CD1c-positive myeloid dendritic cell (primary cell): ENCODE measurements around the gene CDC42.

Experiments used
- DNase-seq: peaks from one replicate; pipeline ENCODE4 v3.0.0-alpha.2; 2016; ENCODE audit errors: extremely low spot score

Gene CDC42

GRCh38 chr1:22128392-22128791 is 75.9 kb downstream of the CDC42 start:
- DNase-seq, result no peak

- no peak for DNase-seq
These were observed 77.1 kb downstream of the CDC42 start for GRCh38 chr1:22129501-22130117.

DNA sequence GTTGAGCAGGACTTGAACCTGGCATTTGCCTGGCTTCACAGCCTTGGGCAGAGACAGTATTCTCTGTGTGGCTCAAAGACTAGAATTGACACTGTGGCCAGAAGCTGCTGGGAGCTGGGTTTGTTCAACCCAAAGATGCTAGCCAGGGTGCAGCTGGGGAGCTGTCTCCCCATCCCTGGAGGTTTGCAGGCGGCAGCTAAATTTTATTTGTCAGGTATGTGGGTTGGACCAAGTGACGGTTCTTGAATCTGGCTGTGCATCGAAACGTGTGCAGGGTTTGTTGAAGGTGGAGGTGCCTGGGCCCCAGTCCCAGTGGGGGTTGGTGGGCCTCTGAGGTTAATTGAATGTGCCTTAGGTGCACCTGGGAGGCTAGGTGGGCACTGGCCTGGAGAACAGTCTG is 78.6 kb downstream of the CDC42 start:
- DNase-seq, result no peak

DNA sequence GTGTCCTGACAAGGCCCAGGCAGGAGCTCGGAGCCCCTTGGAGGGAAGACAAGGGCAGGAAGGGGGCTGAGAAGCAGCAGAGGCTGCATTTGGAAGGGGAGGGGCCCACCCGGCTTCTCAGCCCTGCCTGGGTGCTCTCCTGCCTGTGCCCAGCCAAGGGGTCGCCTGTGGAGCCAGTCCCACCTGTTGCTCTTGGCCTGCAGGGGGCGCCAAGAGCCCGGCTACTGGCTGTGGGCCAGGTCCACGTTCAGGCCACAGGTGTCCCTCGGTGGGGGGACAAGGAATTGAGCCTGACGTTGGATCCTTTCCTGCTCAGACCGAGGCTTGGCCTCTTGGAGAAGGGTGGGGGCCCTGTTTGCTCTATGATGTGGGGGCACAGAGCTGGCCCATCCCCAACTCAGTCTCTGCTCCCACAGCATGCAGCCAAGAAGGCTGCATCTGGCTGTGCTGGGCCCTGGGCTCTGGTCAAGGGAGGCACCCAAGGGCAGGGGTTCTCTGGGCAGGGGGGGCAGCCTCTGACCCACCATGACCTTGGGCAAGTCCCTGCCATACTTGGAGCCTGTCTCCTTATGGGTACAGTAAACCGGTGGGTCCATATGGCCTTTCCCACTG is 79.5 kb downstream of the CDC42 start:
- peak; percentile 29 for DNase-seq

- no peak for DNase-seq
These were observed 80.2 kb downstream of the CDC42 start for GRCh38 chr1:22132517-22133235.

DNA sequence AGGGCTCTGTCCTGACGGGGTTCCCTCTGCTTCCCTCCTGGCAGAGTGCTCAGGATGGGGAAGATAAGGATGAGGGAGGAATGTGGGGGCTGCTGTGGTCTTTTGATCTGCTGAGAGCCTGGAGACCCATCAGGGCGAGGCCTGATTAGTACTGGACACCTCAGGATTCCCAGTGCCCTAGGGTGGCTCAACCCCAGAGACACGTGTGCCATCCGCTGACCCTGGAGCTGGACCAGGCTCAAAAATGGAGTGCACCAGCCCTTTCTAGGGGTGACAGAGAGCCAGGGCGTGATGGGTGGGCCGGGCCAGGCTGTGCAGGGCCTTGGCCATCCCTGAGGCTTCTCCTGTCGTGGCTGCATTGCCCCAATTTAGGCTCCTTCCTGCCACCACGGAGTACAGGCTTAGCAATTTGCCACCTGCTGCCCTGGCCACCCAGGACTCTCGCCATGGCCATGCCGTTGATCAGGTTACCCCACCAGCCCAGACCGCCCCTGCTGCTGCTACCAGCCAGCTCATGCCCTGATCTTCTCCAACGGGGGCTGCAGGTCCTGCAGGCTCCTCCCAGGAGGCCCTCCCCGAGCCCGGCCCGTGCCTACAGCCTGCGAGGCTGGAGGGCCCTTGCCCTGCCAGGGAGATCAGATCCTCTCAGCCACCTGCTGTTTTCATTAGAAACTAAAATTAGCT is 80.9 kb downstream of the CDC42 start:
- no peak for DNase-seq

- DNase-seq, result no peak
These were observed 81.4 kb downstream of the CDC42 start for GRCh38 chr1:22133931-22134324.

- DNase-seq, result no peak
These were observed 84.7 kb downstream of the CDC42 start for GRCh38 chr1:22137004-22137720.

- DNase-seq, result no peak
These were observed 86.6 kb downstream of the CDC42 start for GRCh38 chr1:22139066-22139594.

DNA sequence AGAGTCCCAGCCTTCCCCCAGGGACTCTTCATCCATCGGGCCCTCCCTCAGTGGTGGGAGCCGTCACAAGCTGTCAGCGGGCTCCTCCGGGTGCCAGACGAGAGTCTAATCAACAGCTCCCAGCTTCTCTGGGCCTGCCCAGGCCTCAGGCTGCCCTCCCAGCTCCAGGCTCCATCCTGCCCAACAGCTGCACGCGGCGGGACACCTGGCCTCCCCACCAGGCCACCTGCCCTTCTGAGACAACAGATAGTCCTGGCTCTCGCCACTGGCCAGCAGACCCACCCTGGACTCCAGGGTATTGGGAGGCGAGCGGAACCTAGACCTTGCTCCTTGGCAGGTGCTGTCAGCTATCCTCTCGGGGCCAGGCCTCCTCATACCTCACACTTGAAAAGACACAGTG is 87.3 kb downstream of the CDC42 start:
- DNase-seq, result no peak
